Lower leg skin (tissue), 4 donors: Measurements from ENCODE around the gene APP. TPM values are rescaled to one million over a fixed set of nuclear protein-coding genes. Genes with fewer than 3 reads are reported as not detected.

Experiments used
- DNase-seq, 2 donors: peaks; one replicate each; pipeline ENCODE4 v3.0.0-alpha.2; 2019; ENCODE audit warnings: low spot score in 2 of 2
- H3K4me3 ChIP-seq: fragments of 200-600 bp; sonication (generic); 2 replicates; pipeline ENCODE4 v1.5.1; 2017; ENCODE audit warnings: mild to moderate bottlenecking, low read depth; ENCODE audit not compliant: poor library complexity, severe bottlenecking
- CTCF ChIP-seq, 3 donors: fragments of 450-650 bp; IDR thresholded peaks; one replicate each; pipeline ENCODE4 v1.5.1; 2016; ENCODE audit warnings: antibody characterized with exemption in 3 of 3, mild to moderate bottlenecking in 3 of 3, moderate library complexity in 2 of 3
- POLR2A ChIP-seq, 2 donors: fragments of 450-650 bp; IDR thresholded peaks; one replicate each; pipeline ENCODE4 v1.6.1; 2016 to 2017; ENCODE audit warnings: antibody characterized with exemption in 2 of 2, mild to moderate bottlenecking in 1 of 2, moderate library complexity in 1 of 2
- WGBS, 2 donors: methylation state at CpG; one replicate each; pipeline ENCODE4 v1.1.5; 2018; 5-methylcytosine and 5-hydroxymethylcytosine counted together
- intact Hi-C: fragments of 100-400 bp; cut with DNase I; formaldehyde crosslinking; loops from one replicate; pipeline ENCODE4 v1.15.0; 2023; ENCODE audit warnings: low total_unique reads
- total RNA-seq, 4 donors: library from RNA; depleted of rRNA; stranded (reverse); fragments of >200 nt; gene quantifications; one replicate each; pipeline ENCODE4 v1.1.0, GENCODE V29; 2016

The APP gene
- total RNA-seq, 4 donors from 2014 or later = 240 to 403 (median 331) TPM

- TF ChIP-seq CTCF (IDR thresholded peaks at IDR 0.05) (no peak), POLR2A (IDR thresholded peaks at IDR 0.05) (no peak)
- peak in 1 of 2 donors; percentile 39 for DNase-seq
- intact Hi-C loops = no loop called here
- H3K4me3 ChIP-seq = no peak overlapping the region
- WGBS, 2 donors = 80 to 84% methylated on average over 5 of the region's 5 CpGs
These were observed 206.6 kb downstream of the APP start for GRCh38 chr21:25964015-25964414.

- no peak for TF ChIP-seq CTCF (IDR thresholded peaks at IDR 0.05)
- TF ChIP-seq POLR2A (IDR thresholded peaks at IDR 0.05) = no peak
- H3K4me3 ChIP-seq = no peak overlapping the region
- intact Hi-C loops = no loop called here
- WGBS, 2 donors = 35 to 41% methylated on average over 5 of the region's 5 CpGs
- DNase-seq = no peak
These were observed 207.4 kb downstream of the APP start for GRCh38 chr21:25963181-25963580.

- DNase-seq = no peak
- WGBS, 2 donors = 64 to 69% methylated on average over 3 of the region's 3 CpGs
These were observed 209.5 kb downstream of the APP start for GRCh38 chr21:25961042-25961441.

GRCh38 chr21:25960402-25960801 lies 210.2 kb downstream of the APP start:
- H3K4me3 ChIP-seq = no peak overlapping the region
- DNase-seq = no peak
- 91 to 95% methylated on average over 4 of the region's 4 CpGs for WGBS, 2 donors
- TF ChIP-seq POLR2A (IDR thresholded peaks at IDR 0.05) (no peak), CTCF (IDR thresholded peaks at IDR 0.05) (no peak)
- intact Hi-C loops = no loop called here

More at GRCh38 chr21:25961042-25961441, 209.5 kb downstream of the APP start:
- TF ChIP-seq CTCF (IDR thresholded peaks at IDR 0.05) (no peak), POLR2A (IDR thresholded peaks at IDR 0.05) (no peak)
- H3K4me3 ChIP-seq = no peak overlapping the region
- intact Hi-C loops = no loop called here

GRCh38 chr21:25959799-25960198 lies 210.8 kb downstream of the APP start:
- no peak overlapping the region for H3K4me3 ChIP-seq
- intact Hi-C loops = no loop called here
- no peak for TF ChIP-seq POLR2A (IDR thresholded peaks at IDR 0.05)
- no peak for TF ChIP-seq CTCF (IDR thresholded peaks at IDR 0.05)
- no peak for DNase-seq
- 73 to 77% methylated on average over 3 of the region's 3 CpGs for WGBS, 2 donors

- no peak for TF ChIP-seq CTCF (IDR thresholded peaks at IDR 0.05)
- TF ChIP-seq POLR2A (IDR thresholded peaks at IDR 0.05) = no peak
- 63 to 68% methylated on average over 2 of the region's 2 CpGs for WGBS, 2 donors
- no peak for DNase-seq
- intact Hi-C loops = no loop called here
- H3K4me3 ChIP-seq = no peak overlapping the region
These were observed 213.4 kb downstream of the APP start for GRCh38 chr21:25956993-25957714.
